Bone marrow (tissue), 2 donors: ENCODE measurements around the gene NBEA.

Experiments used
- DNase-seq, 2 donors: peaks; one replicate each; lab custom pipeline; 2025; lab: John Stamatoyannopoulos, UW

The NBEA gene

DNA sequence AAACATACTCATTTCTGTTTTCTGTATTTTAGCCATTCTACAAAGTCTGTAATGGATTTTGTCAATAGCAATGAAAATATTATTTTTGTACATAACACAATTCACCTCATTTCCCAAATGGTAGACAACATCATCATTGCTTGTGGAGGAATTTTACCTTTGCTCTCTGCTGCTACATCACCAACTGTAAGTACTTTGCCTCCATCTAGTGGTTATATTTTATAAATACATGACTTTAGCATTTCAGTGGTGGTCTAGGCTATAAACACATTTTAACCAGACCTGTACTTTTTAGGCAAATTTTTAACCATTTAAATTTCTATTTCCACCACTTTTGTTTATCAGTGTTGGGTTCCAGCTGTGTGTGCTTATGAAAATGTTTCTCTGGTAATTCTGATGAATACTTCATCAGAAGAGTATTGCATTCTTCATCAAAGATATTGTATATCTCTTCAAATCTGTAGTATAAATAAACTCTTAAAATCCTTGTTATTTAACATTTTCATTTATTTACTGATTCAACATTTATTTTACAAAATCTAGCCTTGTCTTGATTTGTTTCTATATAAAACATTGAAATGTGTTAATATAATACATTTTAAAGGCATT lies 222.4 kb downstream of the NBEA start:
- peak in 1 of 2 donors; percentile 59 for DNase-seq

DNA sequence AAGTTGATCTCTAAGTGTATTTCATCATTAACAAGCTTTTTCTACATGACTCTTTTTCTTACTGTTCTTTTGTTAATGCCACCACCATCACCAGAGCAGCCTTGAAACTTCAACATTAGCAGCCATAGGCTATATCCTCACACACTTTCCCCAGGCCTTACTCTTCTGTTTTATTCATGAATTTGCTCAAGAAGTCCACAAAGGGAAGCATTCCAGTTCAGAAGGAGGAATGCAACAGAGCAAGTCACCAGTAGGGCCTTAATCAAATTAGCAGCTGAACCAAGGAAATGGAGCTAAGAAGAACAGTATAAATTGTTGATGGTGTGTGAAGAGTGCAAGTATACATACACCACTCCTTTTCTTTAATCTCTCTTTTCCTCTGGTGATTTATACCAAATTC lies 223.1 kb downstream of the NBEA start:
- DNase-seq = no peak

DNA sequence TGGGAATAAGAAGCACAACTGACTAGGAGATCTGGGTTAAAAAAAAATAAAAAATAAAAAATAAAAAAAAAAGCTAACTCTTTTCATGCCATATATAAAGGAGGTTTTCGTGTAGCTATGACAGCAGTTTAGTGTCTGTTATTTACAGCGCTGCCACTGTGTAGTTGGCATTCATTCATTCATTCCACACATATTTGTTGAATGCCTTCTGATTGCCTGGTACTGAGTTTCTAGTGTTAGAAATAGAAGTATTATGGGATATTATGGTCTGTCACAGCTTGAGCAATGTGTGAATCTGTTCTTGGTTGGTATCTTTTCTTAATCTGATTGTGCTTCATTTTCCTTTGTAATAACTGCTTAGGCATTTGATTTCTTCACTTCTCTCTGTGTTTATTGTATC lies 237.4 kb downstream of the NBEA start:
- DNase-seq = no peak

DNA sequence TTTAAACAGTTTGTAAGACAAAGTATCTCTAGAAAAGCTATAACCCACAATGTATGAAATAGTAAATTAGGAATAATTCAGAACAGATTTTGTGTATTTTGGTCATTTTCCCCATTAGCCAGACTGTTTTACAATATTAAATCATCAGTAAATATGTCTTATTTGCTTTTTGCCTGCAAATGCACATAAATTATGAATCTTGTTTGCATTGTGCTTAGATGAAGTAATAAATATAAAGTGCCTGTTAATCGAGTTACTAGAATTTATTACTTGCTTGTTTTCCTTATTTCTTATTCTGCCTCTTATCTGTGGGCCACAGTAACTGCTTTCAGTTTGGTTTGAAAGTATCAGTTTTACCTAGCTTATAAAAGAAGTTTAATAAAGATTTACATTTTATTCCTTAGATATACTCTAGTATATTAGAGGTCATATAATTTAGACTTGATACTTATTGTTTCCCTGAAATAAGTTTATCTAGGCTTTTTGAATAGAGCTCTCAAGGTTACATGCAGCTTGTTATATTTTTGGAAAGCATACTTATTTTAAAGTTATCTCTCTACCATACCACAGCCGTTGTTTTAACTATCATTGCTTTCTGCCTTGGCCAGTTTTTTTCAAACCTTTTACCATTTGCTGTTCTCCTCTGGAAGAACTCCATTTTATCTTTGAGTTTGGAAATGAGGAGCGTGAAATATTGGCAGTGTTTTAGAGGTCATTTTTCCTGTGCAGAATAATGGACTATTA lies 238.0 kb downstream of the NBEA start:
- DNase-seq = no peak

DNA sequence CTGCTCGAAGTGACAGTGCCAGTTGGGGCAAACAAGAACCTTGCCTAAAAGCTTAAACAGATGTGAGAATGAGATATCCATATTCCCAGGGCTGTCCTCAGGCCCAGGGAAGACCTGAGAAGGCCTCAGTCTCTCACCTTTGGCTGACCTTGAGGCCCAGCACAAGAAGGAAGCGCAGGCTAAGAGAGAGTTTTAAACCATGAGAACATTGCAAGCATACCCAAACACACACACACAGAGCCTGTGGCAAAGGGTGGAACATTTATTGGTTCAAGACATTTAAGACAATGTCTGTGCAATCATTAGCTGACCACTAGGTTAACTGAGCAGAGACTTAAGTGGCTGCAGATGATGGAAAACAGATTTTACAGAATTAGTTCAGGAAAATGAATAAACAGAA lies 248.2 kb downstream of the NBEA start:
- DNase-seq = no peak

DNA sequence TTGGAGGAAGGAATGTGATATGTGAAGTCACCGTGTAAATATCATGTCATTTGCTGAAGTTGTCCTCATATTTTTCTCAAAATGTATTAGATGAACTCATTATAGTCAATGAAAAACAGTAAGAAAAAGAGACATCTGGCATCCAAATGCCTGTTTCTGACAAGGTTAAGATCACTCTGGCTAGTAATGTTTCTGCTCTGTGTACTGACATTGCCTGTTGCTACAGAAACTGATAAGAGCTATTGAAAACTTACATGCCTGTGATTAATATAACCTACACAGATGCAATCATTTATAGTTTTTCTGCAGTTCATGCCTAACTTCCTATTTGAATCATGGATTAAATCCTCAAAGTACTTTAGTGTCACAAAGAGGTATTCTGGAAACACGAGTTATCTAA lies 249.8 kb downstream of the NBEA start:
- DNase-seq = no peak

DNA sequence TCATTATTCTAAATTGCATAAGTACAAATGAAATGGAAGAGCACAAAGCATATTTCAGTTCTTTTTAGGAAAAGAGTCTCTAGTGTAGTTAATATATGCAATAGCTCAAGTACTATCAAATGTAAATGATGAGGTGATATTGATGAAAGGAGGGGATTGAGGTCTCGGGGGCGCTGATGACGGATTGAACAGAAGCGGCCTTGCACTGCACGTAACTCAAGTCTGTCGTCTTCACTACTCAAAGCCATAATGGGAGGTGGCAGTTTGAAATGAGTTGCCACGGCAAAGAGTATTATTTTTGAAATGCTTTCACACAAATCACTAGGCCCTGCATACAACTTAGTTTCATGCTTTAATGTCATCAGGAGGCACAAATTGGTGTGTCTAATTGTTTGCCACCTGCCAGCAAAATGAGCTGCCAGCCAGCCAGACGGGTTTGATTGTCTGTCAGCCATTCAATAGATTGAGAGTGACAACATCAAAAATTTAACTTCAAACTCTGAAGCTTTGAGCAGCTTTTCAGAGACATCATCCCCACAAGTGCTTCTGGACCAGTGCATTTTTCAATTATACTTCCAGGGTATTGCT lies 256.6 kb downstream of the NBEA start:
- DNase-seq = no peak

DNA sequence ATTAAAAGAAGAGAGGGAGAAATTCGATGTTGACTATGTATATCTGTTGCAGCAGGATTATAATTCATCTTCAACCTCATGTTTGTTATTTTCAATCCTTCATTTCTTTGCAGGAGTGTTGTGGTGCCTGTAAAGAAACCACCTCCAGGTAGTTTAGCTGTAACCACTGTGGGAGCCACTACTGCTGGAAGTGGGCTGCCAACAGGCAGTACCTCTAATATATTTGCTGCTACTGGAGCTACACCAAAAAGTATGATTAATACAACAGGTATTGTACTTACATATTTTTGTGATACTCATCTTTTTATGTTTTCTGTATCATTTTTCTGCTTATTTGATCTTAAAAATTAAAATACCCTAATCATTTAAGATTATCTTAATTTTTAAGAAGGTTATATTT lies 266.5 kb downstream of the NBEA start:
- no peak for DNase-seq

DNA sequence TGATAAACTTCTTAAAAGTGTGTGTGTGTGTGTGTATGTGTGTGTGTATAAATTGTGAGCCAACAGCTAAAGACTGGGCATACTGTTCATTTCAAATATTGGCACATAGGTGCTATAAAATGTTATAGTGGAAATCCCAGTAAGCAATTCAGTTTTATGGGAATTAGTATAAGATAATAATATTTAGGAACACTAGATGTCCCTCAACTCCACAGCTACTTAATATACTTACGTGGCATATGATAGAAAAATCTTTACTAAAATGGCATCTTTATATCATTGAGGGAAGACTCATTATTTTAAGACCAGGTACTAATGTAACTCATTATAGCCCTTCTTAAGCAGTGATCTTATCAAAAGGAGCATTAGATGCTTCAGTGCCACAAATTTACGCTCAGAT lies 268.2 kb downstream of the NBEA start:
- DNase-seq = no peak

DNA sequence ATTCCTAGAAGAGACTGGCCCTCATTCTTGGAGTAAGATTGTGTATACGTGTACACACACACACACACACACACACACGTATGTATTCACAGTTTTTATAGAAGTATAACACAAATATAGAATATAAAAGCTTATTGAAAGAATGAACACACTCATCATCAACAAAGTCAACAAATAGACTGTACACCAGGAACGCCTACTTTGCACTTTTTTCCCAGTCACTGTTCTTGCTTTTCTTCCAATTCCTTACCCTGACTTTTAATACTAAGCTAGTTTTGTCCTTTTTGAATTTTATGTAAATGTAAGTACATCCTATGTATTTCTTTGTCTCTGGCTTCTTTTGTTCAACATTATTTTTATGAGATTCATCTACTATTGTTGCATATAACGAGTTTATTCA lies 269.9 kb downstream of the NBEA start:
- DNase-seq = no peak

DNA sequence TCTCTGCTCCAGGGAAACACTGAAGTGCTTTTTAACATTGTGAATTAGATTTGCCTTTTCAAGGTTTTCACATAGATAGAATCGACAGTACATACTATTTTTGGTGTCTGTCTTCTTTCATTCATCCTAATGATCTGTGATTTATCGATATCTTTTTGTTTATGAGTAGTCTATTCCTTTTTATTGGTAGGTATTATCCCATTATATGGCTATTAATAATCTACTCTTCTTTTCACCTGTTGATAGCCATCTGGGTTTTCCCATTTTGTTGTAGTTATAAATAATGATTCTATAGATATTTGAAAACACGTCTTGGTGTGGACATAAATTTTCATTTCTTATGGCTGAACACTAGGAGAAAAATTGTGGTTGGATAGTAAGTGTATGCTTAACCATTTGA lies 271.8 kb downstream of the NBEA start:
- no peak for DNase-seq

DNA sequence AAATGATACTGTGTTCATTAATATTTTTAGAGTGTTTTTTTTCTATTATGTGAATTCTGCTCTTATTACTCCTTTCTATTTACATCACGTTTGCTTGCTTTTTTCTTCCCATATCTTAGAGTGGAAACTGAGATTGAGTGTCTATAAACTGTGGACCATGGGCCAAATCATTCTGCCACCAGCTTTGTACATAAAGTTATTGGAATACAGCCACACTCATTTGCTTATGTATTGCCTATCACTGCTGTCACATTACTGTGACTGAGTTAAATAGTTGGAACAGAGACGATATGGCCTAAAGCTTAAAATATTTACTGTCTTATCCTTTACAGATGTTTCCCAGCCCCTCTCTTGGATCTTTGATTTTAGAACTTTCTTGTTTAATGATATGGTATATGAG lies 274.1 kb downstream of the NBEA start:
- no peak for DNase-seq

DNA sequence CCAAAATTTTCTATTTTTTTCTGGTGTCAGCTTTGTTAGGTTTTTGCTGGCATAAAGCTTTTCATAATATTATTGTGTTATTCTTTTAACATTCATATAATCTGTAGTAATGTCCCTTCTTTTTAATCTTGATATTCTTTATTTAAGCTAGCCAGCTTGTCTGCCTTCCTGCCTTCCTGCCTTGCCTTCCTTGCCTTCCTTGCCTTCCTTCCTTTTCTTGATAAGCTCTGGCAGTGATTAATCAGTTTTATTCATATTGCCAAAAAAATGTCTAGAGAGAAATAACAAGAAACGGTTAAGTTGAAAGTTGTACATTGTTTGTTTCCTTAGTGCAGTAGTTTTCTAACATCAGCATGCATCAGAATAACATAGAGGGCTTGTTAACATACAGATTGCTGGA lies 277.0 kb downstream of the NBEA start:
- no peak for DNase-seq

DNA sequence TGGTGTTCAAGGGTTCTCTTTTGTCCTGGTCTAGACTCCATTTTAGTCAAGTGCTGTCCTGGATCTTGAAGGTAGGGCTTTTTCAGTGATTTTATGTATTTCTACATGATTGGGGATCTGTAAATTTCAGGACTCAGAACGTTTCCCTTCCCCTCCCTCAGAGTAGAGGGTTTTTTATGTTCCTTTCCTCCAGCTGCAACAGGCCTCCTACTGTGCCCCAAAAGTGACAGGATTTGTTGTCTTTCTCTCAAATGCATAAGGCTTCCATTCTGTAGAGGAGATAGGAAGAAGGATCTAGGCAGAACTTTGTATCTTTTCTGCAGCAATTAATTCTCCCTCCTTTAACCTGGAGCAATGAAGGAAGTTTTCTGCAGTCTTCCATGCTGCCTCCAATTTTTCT lies 283.1 kb downstream of the NBEA start:
- DNase-seq = no peak

DNA sequence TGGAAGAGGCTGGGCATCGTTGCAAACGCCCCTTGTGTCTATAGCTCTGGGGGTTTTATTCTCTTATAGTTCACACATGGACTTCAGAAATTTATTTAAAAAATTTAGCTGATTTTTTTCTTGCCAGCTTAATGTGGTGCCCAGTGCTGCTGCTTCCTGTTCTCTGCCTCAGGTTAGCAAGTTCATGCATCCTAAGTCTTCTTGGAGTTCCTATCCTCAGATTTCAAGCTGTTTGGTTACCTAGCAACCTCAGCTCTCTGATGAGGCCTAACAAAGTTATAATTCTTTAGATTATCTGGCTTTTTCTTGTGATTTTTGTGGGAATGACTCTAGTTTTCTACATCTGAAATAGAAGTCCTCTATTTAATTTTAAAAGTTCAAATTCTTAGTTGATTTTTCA lies 283.5 kb downstream of the NBEA start:
- no peak for DNase-seq

DNA sequence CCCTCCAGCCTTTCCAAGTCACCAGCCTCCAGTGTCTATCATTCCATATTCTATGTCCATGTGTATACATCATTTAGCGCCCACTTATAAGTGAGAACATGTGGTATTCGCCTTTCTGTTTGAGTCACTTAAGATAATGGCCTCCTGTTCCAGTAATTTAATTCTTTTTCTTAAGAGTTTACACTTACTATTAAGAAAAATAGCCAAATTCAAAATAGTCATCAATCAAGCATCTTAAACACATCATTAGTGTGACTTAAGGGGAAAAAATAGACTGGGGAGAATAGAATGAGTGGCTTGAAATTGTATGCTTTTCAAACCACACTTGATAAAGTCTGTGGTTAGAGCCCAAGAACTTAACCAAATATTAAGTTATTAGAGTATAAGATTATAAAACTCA lies 286.5 kb downstream of the NBEA start:
- no peak for DNase-seq

DNA sequence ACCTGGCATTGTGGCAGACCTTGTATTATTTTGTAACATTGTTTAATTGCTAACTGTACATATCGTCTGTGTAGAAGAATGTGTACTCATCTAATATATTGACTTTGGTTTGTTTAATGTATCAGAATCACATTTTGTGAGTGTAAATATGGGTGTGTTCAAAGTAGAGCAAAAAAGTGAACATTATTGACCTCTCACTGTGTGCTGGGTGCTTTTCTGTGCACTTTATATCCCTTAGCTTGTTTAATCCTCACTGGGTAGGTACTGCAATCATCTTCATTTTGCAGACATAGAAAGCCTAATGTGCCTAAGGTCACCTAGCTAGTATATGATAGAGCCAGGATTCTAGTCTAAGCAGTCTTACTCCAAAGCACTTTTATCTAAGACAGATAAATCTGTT lies 289.4 kb downstream of the NBEA start:
- no peak for DNase-seq

DNA sequence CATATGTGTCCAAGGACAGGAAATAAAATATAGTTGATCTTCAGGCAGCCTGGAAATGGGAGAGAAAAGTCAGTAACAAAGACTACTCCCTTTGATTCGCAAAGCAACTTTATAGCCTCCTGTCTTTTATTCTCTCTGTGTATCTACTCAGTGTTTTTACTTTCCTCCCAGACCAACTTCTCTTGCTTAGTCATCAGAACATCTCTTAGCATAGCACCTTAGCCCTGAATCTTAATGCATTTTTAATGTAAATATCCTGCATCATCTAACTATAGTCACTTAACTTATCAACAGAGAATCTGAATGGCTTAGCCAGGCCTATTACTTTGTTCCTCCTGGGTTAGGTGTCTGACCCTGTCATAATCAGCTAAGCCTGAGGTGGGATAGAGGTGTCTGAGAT lies 296.2 kb downstream of the NBEA start:
- DNase-seq = no peak

DNA sequence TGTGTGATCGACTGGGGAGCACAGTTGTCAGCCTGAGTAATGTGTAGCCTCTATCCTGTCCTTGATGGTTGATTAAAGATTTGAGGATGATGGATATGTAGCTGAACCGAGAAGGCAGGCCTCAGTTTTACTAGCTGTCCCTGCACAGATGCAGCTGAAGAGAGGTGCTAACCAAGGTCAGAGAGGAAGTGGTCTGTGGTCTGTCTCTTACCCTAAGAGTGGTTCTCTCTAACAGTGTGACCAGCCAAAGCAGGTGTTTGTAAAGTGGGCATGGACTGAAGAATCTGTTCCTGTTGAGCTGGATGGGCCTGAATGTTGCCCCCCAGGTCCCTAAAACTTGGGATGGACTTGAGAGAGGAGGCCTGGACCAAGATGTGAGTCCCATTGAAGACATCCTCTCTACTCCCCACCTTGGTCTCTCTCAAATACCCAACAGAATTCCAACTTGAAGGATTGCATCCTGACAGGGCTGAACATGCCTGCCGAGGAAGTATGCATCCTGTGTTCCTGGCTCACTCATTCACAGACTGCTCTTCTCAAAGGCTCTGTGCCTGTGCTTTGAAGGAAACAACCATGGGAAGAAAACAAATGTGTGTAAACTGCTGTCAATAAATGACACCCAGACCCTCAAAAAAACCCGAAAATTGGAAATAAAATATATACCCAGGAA lies 310.6 kb downstream of the NBEA start:
- DNase-seq = no peak

DNA sequence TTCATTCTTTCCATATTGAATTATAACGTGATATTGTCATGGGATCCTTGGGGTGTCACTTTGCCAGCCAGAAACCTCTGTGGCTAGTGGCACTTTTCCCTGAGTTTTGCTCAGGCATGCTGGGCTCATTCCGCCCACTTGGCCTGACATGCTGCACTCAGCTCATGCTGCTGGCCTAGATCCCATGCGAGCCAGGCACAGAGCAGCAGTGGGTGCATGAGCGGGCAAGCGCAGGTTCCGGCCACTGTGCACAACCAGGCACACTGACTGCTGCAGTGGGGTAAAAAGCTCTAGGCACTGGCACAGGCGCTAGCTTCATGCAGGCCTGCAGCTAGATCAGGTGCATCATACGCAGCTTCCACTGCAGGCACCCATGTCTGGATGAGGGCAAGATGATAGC lies 313.2 kb downstream of the NBEA start:
- no peak for DNase-seq

DNA sequence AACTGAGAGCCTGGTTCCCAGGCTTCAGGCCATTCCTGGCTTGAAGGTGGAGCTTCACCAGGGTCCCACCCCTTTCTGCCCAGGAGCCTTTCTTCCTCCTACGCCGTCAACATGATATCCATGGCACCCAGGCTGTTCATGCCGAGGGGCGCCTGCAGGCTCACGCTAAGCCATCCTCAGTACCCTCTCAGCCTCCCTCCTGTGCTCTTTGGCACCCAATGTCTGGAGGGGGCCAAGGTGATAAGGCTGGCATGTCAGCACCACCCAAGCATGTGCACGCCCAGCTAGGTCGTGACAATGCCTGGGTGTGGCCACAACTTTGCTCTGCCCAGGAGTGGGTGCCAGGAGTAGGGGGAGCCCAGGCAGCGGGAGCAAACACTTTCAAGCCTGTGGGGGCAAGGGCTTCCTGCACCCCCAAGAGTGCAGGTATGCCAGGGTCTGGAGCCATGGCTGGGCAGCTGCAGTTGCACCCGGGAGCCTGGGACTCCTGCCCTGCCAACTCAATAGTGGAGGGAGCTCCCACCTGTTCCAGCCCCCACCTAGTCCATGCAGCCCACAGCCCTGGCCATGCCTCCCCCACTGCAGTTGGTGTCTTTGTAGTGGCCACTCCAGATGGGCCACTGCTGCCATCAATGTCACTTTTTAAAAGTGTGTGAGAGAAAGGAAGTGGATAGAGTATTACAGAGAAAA lies 314.5 kb downstream of the NBEA start:
- no peak for DNase-seq

DNA sequence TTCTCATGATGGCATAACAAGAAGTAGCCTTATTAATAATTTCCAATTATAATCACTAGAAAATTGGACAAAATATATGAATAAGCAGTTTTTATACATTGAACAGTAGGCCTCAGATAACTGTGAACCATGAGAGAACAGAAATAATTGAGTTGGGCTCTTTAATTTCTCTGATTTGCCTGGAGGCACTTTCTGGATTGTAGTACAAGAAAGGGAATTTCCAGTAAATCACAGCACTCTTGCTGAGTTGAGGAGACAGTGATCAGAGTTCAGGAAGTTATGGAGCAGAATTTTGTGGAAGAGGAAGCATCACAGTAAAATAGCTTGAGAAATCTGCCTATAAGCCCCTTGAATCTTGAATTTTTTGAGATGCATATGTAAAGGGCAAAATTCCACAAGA lies 318.2 kb downstream of the NBEA start:
- DNase-seq = no peak

DNA sequence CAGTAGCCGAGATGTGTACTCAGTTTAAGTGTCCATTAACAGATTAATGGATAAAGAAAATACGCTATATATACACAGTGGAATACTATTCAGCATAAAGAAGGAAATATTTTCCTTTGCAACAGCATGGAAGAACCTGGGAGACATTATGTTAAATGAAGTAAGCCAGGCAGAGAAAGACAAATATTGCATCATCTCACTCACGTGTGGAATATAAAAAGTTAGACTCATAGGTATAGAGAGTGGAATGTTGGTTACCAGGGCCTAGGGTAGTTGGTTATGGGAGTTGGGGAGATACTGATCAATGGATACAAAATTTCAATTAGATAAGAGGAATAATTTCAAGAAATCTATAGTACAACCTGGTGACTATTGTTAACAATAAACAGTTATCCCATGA lies 324.3 kb downstream of the NBEA start:
- no peak for DNase-seq
